Neutrophil (primary cell): ENCODE data around the gene LAMC1.

Experiments
- H3K27ac ChIP-seq: fragments of 200-600 bp; sonication (generic); 2 replicates; pipeline ENCODE4 v1.5.1; 2016; ENCODE audit warnings: mild to moderate bottlenecking, moderate library complexity
- H3K27me3 ChIP-seq: fragments of 200-600 bp; sonication (generic); 2 replicates; pipeline ENCODE4 v1.6.0; 2016; ENCODE audit warnings: mild to moderate bottlenecking
- H3K36me3 ChIP-seq: fragments of 200-600 bp; sonication (generic); 2 replicates; pipeline ENCODE4 v1.5.1; 2017
- H3K4me1 ChIP-seq, 2 experiments: fragments of 200-600 bp in 1 of 2; sonication (generic) in 1 of 2; 1 replicate in 1 of 2; 2 replicates in 1 of 2; pipeline versions ENCODE4 v1.5.1 to v1.6.1; 2013 to 2016; ENCODE audit warnings: low read depth in 1 of 2, low read length in 1 of 2, mild to moderate bottlenecking in 1 of 2, moderate library complexity in 1 of 2; ENCODE audit not compliant: control insufficient read depth in 1 of 2, insufficient read depth in 1 of 2
- H3K4me3 ChIP-seq, 2 experiments: fragments of 200-600 bp in 1 of 2; sonication (generic) in 1 of 2; 1 replicate in 1 of 2; 2 replicates in 1 of 2; pipeline ENCODE4 v1.5.1; 2013 to 2016; ENCODE audit warnings: low read depth in 1 of 2, low read length in 1 of 2, mild to moderate bottlenecking in 1 of 2, moderate library complexity in 1 of 2
- H3K9me3 ChIP-seq: fragments of 200-600 bp; sonication (generic); 2 replicates; pipeline ENCODE4 v1.5.1; 2016
- CTCF ChIP-seq: fragments of 200-600 bp; sonication (generic); IDR thresholded peaks from 2 replicates; pipeline ENCODE4 v1.5.1; 2016; ENCODE audit warnings: antibody characterized with exemption

Gene LAMC1

GRCh38 chr1:183092350-183092749 lies 69.1 kb downstream of the LAMC1 start:
- no peaks in the 10 kb centered on the region for H3K9me3 ChIP-seq
- H3K36me3 ChIP-seq = no peaks in the 10 kb centered on the region
- H3K27me3 ChIP-seq = no peaks in the 10 kb centered on the region
- no peak overlapping the region for H3K4me3 ChIP-seq
- no peaks in the 10 kb centered on the region for H3K4me1 ChIP-seq
- no peak for TF ChIP-seq CTCF
- no peak overlapping the region for H3K27ac ChIP-seq

GRCh38 chr1:183093066-183093668 lies 69.9 kb downstream of the LAMC1 start:
- H3K4me3 ChIP-seq = no peak overlapping the region
- H3K4me1 ChIP-seq = no peaks in the 10 kb centered on the region
- H3K36me3 ChIP-seq = no peaks in the 10 kb centered on the region
- no peak overlapping the region for H3K27ac ChIP-seq
- TF ChIP-seq CTCF = no peak
- no peaks in the 10 kb centered on the region for H3K27me3 ChIP-seq
- no peaks in the 10 kb centered on the region for H3K9me3 ChIP-seq

GRCh38 chr1:183093786-183094298 lies 70.6 kb downstream of the LAMC1 start:
- TF ChIP-seq CTCF = no peak
- Histone ChIP-seq H3K4me3 (no peak overlapping the region), H3K27me3 (no peaks in the 10 kb centered on the region), H3K4me1 (no peaks in the 10 kb centered on the region), H3K9me3 (no peaks in the 10 kb centered on the region), H3K27ac (no peak overlapping the region), H3K36me3 (no peaks in the 10 kb centered on the region)

- Histone ChIP-seq H3K4me1 (no peaks in the 10 kb centered on the region), H3K36me3 (no peaks in the 10 kb centered on the region)
- no peak for TF ChIP-seq CTCF
These were observed 71.1 kb downstream of the LAMC1 start for GRCh38 chr1:183094351-183094750.

GRCh38 chr1:183096351-183096750 lies 73.1 kb downstream of the LAMC1 start:
- no peak overlapping the region for H3K4me3 ChIP-seq
- no peak overlapping the region for H3K27ac ChIP-seq
- H3K9me3 ChIP-seq = no peaks in the 10 kb centered on the region
- no peak for TF ChIP-seq CTCF
- no peaks in the 10 kb centered on the region for H3K27me3 ChIP-seq
- H3K36me3 ChIP-seq = no peaks in the 10 kb centered on the region
- H3K4me1 ChIP-seq = no peaks in the 10 kb centered on the region

More at GRCh38 chr1:183094351-183094750, 71.1 kb downstream of the LAMC1 start:
- H3K9me3 ChIP-seq = no peaks in the 10 kb centered on the region
- no peak overlapping the region for H3K4me3 ChIP-seq
- H3K27ac ChIP-seq = no peak overlapping the region
- no peaks in the 10 kb centered on the region for H3K27me3 ChIP-seq
